Measurements from ENCODE around the gene CNFN.

Gene CNFN

GRCh38 chr19:42410371-42410770 lies 20.3 kb upstream of the CNFN start:
- TF ChIP-seq CTCF (conservative IDR thresholded peaks at IDR 0.05; ENCODE audit: low read depth, low read length) = no peak
- DNase-seq (ENCODE audit: low read depth) = no peak
- H3K4me3 ChIP-seq (ENCODE audit: low read depth, low read length) = no peak overlapping the region

GRCh38 chr19:42409477-42409876 lies 19.4 kb upstream of the CNFN start:
- DNase-seq (ENCODE audit: low read depth) = no peak
- no peak overlapping the region for H3K4me3 ChIP-seq (ENCODE audit: low read depth, low read length)
- TF ChIP-seq CTCF (conservative IDR thresholded peaks at IDR 0.05; ENCODE audit: low read depth, low read length) = no peak

- DNase-seq (ENCODE audit: low read depth) = no peak
- TF ChIP-seq CTCF (conservative IDR thresholded peaks at IDR 0.05; ENCODE audit: low read depth, low read length) = no peak
- H3K4me3 ChIP-seq (ENCODE audit: low read depth, low read length) = no peak overlapping the region
Measured at GRCh38 chr19:42407816-42408175, 17.7 kb upstream of the CNFN start.

- no peak for DNase-seq (ENCODE audit: low read depth)
- H3K4me3 ChIP-seq (ENCODE audit: low read depth, low read length) = no peak overlapping the region
- TF ChIP-seq CTCF (conservative IDR thresholded peaks at IDR 0.05; ENCODE audit: low read depth, low read length) = no peak
Measured at GRCh38 chr19:42407085-42407815, 17.2 kb upstream of the CNFN start.

GRCh38 chr19:42406111-42406510 lies 16.0 kb upstream of the CNFN start:
- DNase-seq (ENCODE audit: low read depth) = no peak
- no peak overlapping the region for H3K4me3 ChIP-seq (ENCODE audit: low read depth, low read length)
- no peak for TF ChIP-seq CTCF (conservative IDR thresholded peaks at IDR 0.05; ENCODE audit: low read depth, low read length)

- DNase-seq (ENCODE audit: low read depth) = no peak
- no peak overlapping the region for H3K4me3 ChIP-seq (ENCODE audit: low read depth, low read length)
- TF ChIP-seq CTCF (conservative IDR thresholded peaks at IDR 0.05; ENCODE audit: low read depth, low read length) = no peak
Measured at GRCh38 chr19:42403586-42403985, 13.5 kb upstream of the CNFN start.

- TF ChIP-seq CTCF (conservative IDR thresholded peaks at IDR 0.05; ENCODE audit: low read depth, low read length) = no peak
- H3K4me3 ChIP-seq (ENCODE audit: low read depth, low read length) = no peak overlapping the region
Measured at GRCh38 chr19:42402376-42403116, 12.4 kb upstream of the CNFN start.

More at GRCh38 chr19:42402376-42403116, 12.4 kb upstream of the CNFN start:
- DNase-seq (ENCODE audit: low read depth) = no peak

Data from choroid plexus epithelial cell (primary cell).